HL-60 (cell line): ENCODE data around the gene BRF1.

Source experiments
- DNase-seq, 2 experiments: peaks; one replicate each; pipeline ENCODE4 v3.0.0-alpha.2; 2010 to 2020; ENCODE audit warnings: low read depth in 1 of 2, low spot score in 1 of 2
- H3K27ac ChIP-seq: fragments of 250-450 bp; sonication (Bioruptor Pico); replicated peaks from 2 replicates; pipeline ENCODE4 v1.5.1; 2020; ENCODE audit warnings: mild to moderate bottlenecking, moderate library complexity
- H3K27me3 ChIP-seq: fragments of 250-450 bp; sonication (Bioruptor Pico); 2 replicates; pipeline ENCODE4 v1.5.1; 2021; ENCODE audit warnings: mild to moderate bottlenecking, moderate library complexity; ENCODE audit not compliant: insufficient read depth, poor library complexity, severe bottlenecking
- H3K4me3 ChIP-seq: replicated peaks from 2 replicates; pipeline ENCODE4 v1.5.1; 2011; ENCODE audit warnings: mild to moderate bottlenecking, control low read depth, low read length; ENCODE audit not compliant: insufficient read depth
- GABPA ChIP-seq: IDR thresholded peaks from 2 replicates; pipeline ENCODE4 v1.6.1; 2012; ENCODE audit warnings: low read depth
- POLR2AphosphoS5 ChIP-seq: IDR thresholded peaks from 2 replicates; pipeline ENCODE4 v1.6.1; 2012; ENCODE audit warnings: low read depth
- SPI1 ChIP-seq: IDR thresholded peaks from 2 replicates; pipeline ENCODE4 v1.6.1; 2012; ENCODE audit warnings: low read depth, mild to moderate bottlenecking, borderline replicate concordance
- TF ChIP-seq, protein P1 (sequence below): IDR thresholded peaks from 2 replicates; pipeline ENCODE4 v1.6.1; 2012; ENCODE audit warnings: low read depth; ENCODE audit not compliant: insufficient replicate concordance
- TF ChIP-seq, protein P2 (sequence below): IDR thresholded peaks from one replicate; pipeline ENCODE4 v1.5.1; 2011; ENCODE audit warnings: low read length, control low read depth, inconsistent platforms; ENCODE audit not compliant: insufficient read depth

Gene BRF1

DNA sequence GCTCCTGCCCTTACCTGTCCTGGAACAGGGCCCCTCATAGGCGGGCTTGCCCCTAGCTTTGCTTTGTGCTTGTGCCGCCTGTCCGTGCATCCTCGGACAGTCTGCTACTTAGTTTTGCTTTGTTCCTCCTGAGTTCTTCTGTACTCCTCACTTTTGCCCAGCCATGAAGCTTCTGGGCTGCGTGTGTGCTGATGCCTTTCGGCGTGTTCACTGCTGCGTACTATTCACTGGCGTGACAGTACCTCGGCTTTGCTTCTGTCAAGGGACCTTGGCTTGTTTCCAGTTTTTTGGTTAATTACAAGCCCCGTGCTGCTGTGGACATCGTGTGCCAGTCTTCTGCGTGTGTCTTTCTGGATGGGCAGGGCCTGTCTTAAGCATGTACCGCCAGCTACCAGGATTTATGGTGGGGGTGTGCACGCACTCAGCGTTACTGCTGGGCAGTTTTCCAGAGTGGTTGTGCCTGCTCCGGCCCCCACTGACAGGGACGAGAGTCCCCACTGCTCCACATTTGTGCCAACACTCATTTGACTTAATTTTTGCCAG is 16.2 kb upstream of the BRF1 start:
- DNase-seq = no peak
- Histone ChIP-seq H3K27ac (no peak overlapping the region), H3K27me3 (no peaks in the 10 kb centered on the region), H3K4me3 (no peak overlapping the region)
- TF ChIP-seq SPI1 (no peak), GABPA (no peak), POLR2AphosphoS5 (no peak)
- TF ChIP-seq, protein P1, sequence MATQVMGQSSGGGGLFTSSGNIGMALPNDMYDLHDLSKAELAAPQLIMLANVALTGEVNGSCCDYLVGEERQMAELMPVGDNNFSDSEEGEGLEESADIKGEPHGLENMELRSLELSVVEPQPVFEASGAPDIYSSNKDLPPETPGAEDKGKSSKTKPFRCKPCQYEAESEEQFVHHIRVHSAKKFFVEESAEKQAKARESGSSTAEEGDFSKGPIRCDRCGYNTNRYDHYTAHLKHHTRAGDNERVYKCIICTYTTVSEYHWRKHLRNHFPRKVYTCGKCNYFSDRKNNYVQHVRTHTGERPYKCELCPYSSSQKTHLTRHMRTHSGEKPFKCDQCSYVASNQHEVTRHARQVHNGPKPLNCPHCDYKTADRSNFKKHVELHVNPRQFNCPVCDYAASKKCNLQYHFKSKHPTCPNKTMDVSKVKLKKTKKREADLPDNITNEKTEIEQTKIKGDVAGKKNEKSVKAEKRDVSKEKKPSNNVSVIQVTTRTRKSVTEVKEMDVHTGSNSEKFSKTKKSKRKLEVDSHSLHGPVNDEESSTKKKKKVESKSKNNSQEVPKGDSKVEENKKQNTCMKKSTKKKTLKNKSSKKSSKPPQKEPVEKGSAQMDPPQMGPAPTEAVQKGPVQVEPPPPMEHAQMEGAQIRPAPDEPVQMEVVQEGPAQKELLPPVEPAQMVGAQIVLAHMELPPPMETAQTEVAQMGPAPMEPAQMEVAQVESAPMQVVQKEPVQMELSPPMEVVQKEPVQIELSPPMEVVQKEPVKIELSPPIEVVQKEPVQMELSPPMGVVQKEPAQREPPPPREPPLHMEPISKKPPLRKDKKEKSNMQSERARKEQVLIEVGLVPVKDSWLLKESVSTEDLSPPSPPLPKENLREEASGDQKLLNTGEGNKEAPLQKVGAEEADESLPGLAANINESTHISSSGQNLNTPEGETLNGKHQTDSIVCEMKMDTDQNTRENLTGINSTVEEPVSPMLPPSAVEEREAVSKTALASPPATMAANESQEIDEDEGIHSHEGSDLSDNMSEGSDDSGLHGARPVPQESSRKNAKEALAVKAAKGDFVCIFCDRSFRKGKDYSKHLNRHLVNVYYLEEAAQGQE = no peak
- TF ChIP-seq, protein P2, sequence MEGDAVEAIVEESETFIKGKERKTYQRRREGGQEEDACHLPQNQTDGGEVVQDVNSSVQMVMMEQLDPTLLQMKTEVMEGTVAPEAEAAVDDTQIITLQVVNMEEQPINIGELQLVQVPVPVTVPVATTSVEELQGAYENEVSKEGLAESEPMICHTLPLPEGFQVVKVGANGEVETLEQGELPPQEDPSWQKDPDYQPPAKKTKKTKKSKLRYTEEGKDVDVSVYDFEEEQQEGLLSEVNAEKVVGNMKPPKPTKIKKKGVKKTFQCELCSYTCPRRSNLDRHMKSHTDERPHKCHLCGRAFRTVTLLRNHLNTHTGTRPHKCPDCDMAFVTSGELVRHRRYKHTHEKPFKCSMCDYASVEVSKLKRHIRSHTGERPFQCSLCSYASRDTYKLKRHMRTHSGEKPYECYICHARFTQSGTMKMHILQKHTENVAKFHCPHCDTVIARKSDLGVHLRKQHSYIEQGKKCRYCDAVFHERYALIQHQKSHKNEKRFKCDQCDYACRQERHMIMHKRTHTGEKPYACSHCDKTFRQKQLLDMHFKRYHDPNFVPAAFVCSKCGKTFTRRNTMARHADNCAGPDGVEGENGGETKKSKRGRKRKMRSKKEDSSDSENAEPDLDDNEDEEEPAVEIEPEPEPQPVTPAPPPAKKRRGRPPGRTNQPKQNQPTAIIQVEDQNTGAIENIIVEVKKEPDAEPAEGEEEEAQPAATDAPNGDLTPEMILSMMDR = no peak

DNA sequence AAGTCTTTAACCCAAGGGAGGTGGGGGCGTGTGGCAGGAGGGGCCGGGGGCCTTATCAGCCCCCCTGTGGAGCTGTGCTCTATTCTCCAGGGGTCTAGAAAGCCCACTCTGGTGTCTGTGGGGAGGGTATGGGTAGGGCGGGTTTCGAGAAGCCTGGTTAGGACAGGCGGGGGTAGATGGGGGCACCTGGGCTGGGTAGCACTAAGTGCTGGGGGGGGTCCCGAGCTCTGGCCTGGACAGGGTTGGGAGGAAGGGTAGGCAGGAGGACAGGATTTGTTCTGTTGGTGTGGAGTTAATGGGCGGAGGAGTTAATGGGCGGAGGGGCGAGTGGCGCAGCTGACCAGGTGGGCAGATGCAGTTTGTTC is 15.8 kb upstream of the BRF1 start:
- no peak for DNase-seq
- TF ChIP-seq, protein P2 = no peak
- TF ChIP-seq SPI1 (no peak), POLR2AphosphoS5 (no peak), GABPA (no peak)
- TF ChIP-seq, protein P1 = no peak
- no peaks in the 10 kb centered on the region for H3K27me3 ChIP-seq
- no peak overlapping the region for H3K4me3 ChIP-seq
- H3K27ac ChIP-seq = no peak overlapping the region

DNA sequence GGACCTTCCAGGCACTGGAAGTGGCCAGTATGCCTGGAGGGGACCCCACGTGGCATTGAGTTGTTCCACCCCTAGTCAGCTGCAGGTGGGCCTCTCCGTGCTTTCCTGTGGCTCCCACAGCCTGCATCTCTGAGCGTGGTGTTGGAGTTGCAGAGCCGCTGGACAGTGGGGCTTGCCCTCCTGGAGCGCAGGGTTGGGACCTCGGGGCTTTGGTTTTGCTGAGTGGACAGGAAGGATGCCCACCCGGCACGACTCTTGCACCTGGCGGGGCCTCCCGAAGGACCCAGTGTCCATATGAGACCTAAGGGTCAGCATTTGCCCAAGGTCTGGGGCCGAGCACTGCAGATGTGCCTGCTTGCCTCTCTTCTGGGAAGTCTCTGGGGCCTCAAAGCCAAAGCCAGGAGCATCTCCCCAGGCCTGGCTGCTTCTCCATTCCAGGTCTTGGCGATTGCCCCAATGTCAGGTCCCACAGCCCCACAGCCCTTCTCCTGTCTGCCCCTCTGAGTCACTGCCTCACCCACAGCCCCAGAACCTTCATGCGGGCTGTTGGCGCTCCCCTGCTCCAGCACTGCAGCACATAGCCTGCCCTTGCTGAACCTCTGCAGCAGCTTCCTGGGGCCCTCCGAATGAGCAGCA is 15.3 kb upstream of the BRF1 start:
- Histone ChIP-seq H3K27me3 (no peaks in the 10 kb centered on the region), H3K27ac (no peak overlapping the region), H3K4me3 (no peak overlapping the region)
- DNase-seq = no peak
- TF ChIP-seq POLR2AphosphoS5 = no peak
- TF ChIP-seq, protein P2 = no peak
- no peak for TF ChIP-seq GABPA
- TF ChIP-seq, protein P1 = no peak
- TF ChIP-seq SPI1 = no peak
